NCI-H748 treated with DMSO at 0.1 percent for 48 hours (cell line): Measurements from ENCODE around the gene RAB11FIP4.

Source experiments
- DNase-seq: peaks from one replicate; lab custom pipeline; 2025; lab: John Stamatoyannopoulos, UW

The RAB11FIP4 gene

GRCh38 chr17:31487063-31487647 is 95.7 kb downstream of the RAB11FIP4 start:
- no peak for DNase-seq

- DNase-seq, result peak; percentile 86
Measured at GRCh38 chr17:31487648-31488263, 96.3 kb downstream of the RAB11FIP4 start.

GRCh38 chr17:31488264-31488981 is 96.9 kb downstream of the RAB11FIP4 start:
- DNase-seq, result peak; percentile 44

- DNase-seq, result no peak
Measured at GRCh38 chr17:31488982-31489294, 97.5 kb downstream of the RAB11FIP4 start.

GRCh38 chr17:31489295-31490018 is 98.0 kb downstream of the RAB11FIP4 start:
- DNase-seq, result no peak

- DNase-seq, result no peak
Measured at GRCh38 chr17:31490019-31490650, 98.7 kb downstream of the RAB11FIP4 start.

GRCh38 chr17:31490671-31491375 is 99.3 kb downstream of the RAB11FIP4 start:
- no peak for DNase-seq

GRCh38 chr17:31491376-31492131 is 100.1 kb downstream of the RAB11FIP4 start:
- DNase-seq, result no peak

- DNase-seq, result no peak
Measured at GRCh38 chr17:31492206-31492605, 100.7 kb downstream of the RAB11FIP4 start.

- DNase-seq, result no peak
Measured at GRCh38 chr17:31492880-31493655, 101.6 kb downstream of the RAB11FIP4 start.

GRCh38 chr17:31493656-31494155 is 102.2 kb downstream of the RAB11FIP4 start:
- DNase-seq, result no peak

GRCh38 chr17:31494259-31495021 is 103.0 kb downstream of the RAB11FIP4 start:
- DNase-seq, result no peak

- no peak for DNase-seq
Measured at GRCh38 chr17:31495022-31495885, 103.8 kb downstream of the RAB11FIP4 start.

GRCh38 chr17:31496097-31496496 is 104.6 kb downstream of the RAB11FIP4 start:
- no peak for DNase-seq

GRCh38 chr17:31496601-31497000 is 105.1 kb downstream of the RAB11FIP4 start:
- DNase-seq, result no peak

GRCh38 chr17:31497431-31497830 is 106.0 kb downstream of the RAB11FIP4 start:
- no peak for DNase-seq

GRCh38 chr17:31497994-31498826 is 106.7 kb downstream of the RAB11FIP4 start:
- no peak for DNase-seq
